Measurements from ENCODE around the gene EPN1. TPM values are rescaled to one million over a fixed set of nuclear protein-coding genes. Genes with fewer than 3 reads are reported as not detected.

EPN1 gene
- total and polyA plus RNA-seq, 2 of the 13 experiments (the other 11 are each of a cell fraction or from before 2014, with no cell fraction given): 28.9 to 31.7 TPM

GRCh38 chr19:55643003-55643886 lies 31.8 kb upstream of the EPN1 start, which contains the start of gene ZNF581 (continued):
- TF ChIP-seq ZSCAN21 (CRISPR knock-in tag; IDR thresholded peaks at IDR 0.05; ENCODE audit: borderline replicate concordance): 0 out of 2 replicates have a peak, but pooled peaks have one; percentile 46
- peak; percentile 65 for TF ChIP-seq ZFX (CRISPR knock-in tag; IDR thresholded peaks at IDR 0.05; ENCODE audit: low read depth)
- peak; percentile 75 for TF ChIP-seq POLR2G (IDR thresholded peaks at IDR 0.05; ENCODE audit: low read depth, low read length)
- TF ChIP-seq ZNF33A (CRISPR knock-in tag; IDR thresholded peaks at IDR 0.05; ENCODE audit: borderline replicate concordance): no peak
- peak; percentile 60; the same call in 1 of the 2 replicates for TF ChIP-seq ZBTB38 (CRISPR knock-in tag; IDR thresholded peaks at IDR 0.05)
- TF ChIP-seq GMEB1 (CRISPR knock-in tag; IDR thresholded peaks at IDR 0.05; ENCODE audit: borderline replicate concordance): peak; percentile 74
- peak; percentile 40; the same call in 1 of the 2 replicates for TF ChIP-seq KLF6 (CRISPR knock-in tag; IDR thresholded peaks at IDR 0.05)
- peak; percentile 90 for TF ChIP-seq SIN3A (IDR thresholded peaks at IDR 0.05; ENCODE audit: borderline replicate concordance, low read depth, low read length)
- peak; percentile 77 for TF ChIP-seq ZBTB7B (CRISPR knock-in tag; IDR thresholded peaks at IDR 0.05)
- peak; percentile 96 for TF ChIP-seq ZNF768 (CRISPR knock-in tag; IDR thresholded peaks at IDR 0.05)
- TF ChIP-seq ZFP1 (CRISPR knock-in tag; IDR thresholded peaks at IDR 0.05): no peak
- 0 out of 2 replicates have a peak, but pooled peaks have one; percentile 49 for TF ChIP-seq ZNF446 (CRISPR knock-in tag; IDR thresholded peaks at IDR 0.05)
- peak; percentile 37; the same call in 1 of the 2 replicates for TF ChIP-seq ZNF614 (CRISPR knock-in tag; IDR thresholded peaks at IDR 0.05; ENCODE audit: borderline replicate concordance)
- peak; percentile 90 for TF ChIP-seq ZNF775 (CRISPR knock-in tag; IDR thresholded peaks at IDR 0.05; ENCODE audit: borderline replicate concordance)
- no peak for TF ChIP-seq NBN (conservative IDR thresholded peaks at IDR 0.05)
- 0 out of 2 replicates have a peak, but pooled peaks have one; percentile 18 for TF ChIP-seq ZNF354B (CRISPR knock-in tag; IDR thresholded peaks at IDR 0.05)
- TF ChIP-seq MEIS2 (CRISPR knock-in tag; IDR thresholded peaks at IDR 0.05): peak; percentile 21; the same call in 1 of the 2 replicates
- no peak for TF ChIP-seq BCLAF1 (IDR thresholded peaks at IDR 0.05)
- TF ChIP-seq SPEN (CRISPR knock-in tag; IDR thresholded peaks at IDR 0.05; ENCODE audit: low read depth): peak; percentile 74
- peak; percentile 79 for TF ChIP-seq KMT2B (CRISPR knock-in tag; IDR thresholded peaks at IDR 0.05)
- TF ChIP-seq ZNF761 (CRISPR knock-in tag; conservative IDR thresholded peaks at IDR 0.05): peak; percentile 48; the same call in 1 of the 2 replicates
- peak; percentile 26; the same call in 1 of the 2 replicates for TF ChIP-seq ZNF777 (CRISPR knock-in tag; IDR thresholded peaks at IDR 0.05)
- TF ChIP-seq, protein P1, sequence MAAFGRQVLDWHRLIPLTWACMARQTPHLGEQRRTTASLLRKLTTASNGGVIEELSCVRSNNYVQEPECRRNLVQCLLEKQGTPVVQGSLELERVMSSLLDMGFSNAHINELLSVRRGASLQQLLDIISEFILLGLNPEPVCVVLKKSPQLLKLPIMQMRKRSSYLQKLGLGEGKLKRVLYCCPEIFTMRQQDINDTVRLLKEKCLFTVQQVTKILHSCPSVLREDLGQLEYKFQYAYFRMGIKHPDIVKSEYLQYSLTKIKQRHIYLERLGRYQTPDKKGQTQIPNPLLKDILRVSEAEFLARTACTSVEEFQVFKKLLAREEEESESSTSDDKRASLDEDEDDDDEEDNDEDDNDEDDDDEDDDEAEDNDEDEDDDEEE (CRISPR knock-in tag; IDR thresholded peaks at IDR 0.05): 0 out of 2 replicates have a peak, but pooled peaks have one; percentile 45
- peak; percentile 54; the same call in 1 of the 2 replicates for TF ChIP-seq POLR2AphosphoS5 (IDR thresholded peaks at IDR 0.05; ENCODE audit: low read depth, low read length)
- 0 out of 2 replicates have a peak, but pooled peaks have one; percentile 55 for TF ChIP-seq ZNF251 (CRISPR knock-in tag; IDR thresholded peaks at IDR 0.05)
